HEK293T (cell line): ENCODE results near the gene PIN1.

Experiments used
- ARNT ChIP-seq: fragments of 450-650 bp; IDR thresholded peaks from 2 replicates; pipeline ENCODE4 v1.6.1; 2017; ENCODE audit warnings: mild to moderate bottlenecking
- CTBP1 ChIP-seq: fragments of 450-650 bp; IDR thresholded peaks from 2 replicates; pipeline ENCODE4 v1.6.1; 2016; ENCODE audit warnings: borderline replicate concordance
- FOXM1 ChIP-seq: fragments of 450-650 bp; IDR thresholded peaks from 2 replicates; pipeline ENCODE4 v1.6.1; 2017; ENCODE audit warnings: mild to moderate bottlenecking, borderline replicate concordance
- HDGF ChIP-seq: fragments of 450-650 bp; IDR thresholded peaks from 2 replicates; pipeline ENCODE4 v1.6.1; 2017; ENCODE audit warnings: antibody characterized with exemption, borderline replicate concordance
- PKNOX1 ChIP-seq: fragments of 450-650 bp; IDR thresholded peaks from 2 replicates; pipeline ENCODE4 v1.6.1; 2016
- SUZ12 ChIP-seq: fragments of 450-650 bp; IDR thresholded peaks from 2 replicates; pipeline ENCODE4 v1.6.1; 2016; ENCODE audit warnings: mild to moderate bottlenecking

- no peak for TF ChIP-seq PKNOX1
- no peak for TF ChIP-seq FOXM1
- no peak for TF ChIP-seq HDGF
- TF ChIP-seq SUZ12 = no peak
- TF ChIP-seq CTBP1 = no peak
- TF ChIP-seq ARNT = no peak
Measured at GRCh38 chr19:9857920-9858746, 23.0 kb downstream of the PIN1 start.
